GM13976 (cell line): ENCODE results near the gene ABCB6.

Experiments
- DNase-seq: peaks from one replicate; pipeline ENCODE4 v3.0.0; 2012; ENCODE audit warnings: low spot score
- CTCF ChIP-seq: IDR thresholded peaks from 2 replicates; pipeline ENCODE4 v1.5.1; 2012; ENCODE audit warnings: borderline replicate concordance, mild to moderate bottlenecking; ENCODE audit not compliant: insufficient read depth; ENCODE audit errors: extremely low read depth, missing control alignments, control extremely low read depth
- in situ Hi-C: fragments of 300-500 bp; cut with MboI; formaldehyde crosslinking; loops from one replicate; pipeline ENCODE4 v1.12.0; 2022; ENCODE audit warnings: low sequenced_read_pairs, mixed read lengths, inconsistent platforms; ENCODE audit not compliant: unreplicated experiment

The ABCB6 gene

GRCh38 chr2:219219784-219220532 lies 1.2 kb upstream of the ABCB6 start:
- no peak for DNase-seq
- in situ Hi-C loops = no loop called here
- no peak for TF ChIP-seq CTCF

DNA sequence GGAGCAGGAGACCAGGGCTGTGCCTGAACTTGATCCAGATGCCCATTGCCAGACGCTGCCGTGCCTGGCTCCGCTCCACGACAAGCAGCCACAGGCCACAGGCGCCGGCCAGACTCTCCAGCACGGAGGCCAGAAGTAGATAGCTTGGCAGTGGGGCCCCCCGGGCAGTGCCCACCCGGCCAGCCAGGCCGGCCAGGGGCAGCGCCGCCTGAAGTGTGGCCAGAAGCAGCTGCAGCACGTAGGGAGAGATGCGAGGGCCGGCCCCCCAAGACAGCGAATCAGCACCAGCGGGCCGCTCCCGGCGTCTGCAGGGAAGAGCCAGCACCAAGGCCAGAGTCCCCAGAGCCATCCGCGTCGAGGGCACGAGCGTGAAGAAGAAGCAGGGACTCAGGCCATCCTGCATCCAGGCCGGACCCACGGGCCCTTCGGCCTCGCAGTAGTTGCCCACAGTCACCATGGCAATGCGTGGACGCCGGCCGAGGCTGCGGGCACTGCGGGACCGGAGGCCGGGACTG lies 484 bp downstream of the ABCB6 start:
- in situ Hi-C loops = no loop called here
- TF ChIP-seq CTCF = no peak
- DNase-seq = peak; percentile 71

DNA sequence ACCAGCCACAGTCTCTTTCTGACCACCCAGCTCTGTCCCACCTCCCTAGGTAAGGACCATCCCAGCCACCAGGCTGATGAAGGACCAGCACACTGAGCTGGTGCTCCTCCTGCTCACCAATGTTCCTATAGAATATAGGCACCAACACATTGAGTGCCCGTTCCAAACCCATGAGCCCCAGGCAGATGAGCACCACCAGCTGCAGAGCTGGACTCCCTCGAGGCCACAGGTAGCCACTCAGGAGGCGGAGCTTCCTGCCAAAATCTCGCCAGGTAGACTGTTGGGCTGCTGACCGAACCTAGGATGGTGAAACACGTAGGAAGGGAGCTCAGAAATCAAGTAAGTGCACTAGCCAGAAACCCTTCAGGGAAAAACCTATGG lies 2.2 kb downstream of the ABCB6 start:
- in situ Hi-C loops = no loop called here
- no peak for TF ChIP-seq CTCF
- DNase-seq = no peak

GRCh38 chr2:219215871-219216534 lies 2.8 kb downstream of the ABCB6 start:
- no peak for TF ChIP-seq CTCF
- DNase-seq = no peak
- in situ Hi-C loops = no loop called here

- in situ Hi-C loops = no loop called here
- no peak for TF ChIP-seq CTCF
- DNase-seq = no peak
Measured at GRCh38 chr2:219214786-219215185, 4.0 kb downstream of the ABCB6 start.

- in situ Hi-C loops = no loop called here
- TF ChIP-seq CTCF = no peak
Measured at GRCh38 chr2:219214141-219214540, 4.6 kb downstream of the ABCB6 start.

More at GRCh38 chr2:219214141-219214540, 4.6 kb downstream of the ABCB6 start:
- no peak for DNase-seq
